ENCODE data around the gene ADAMTS20. TPM values are rescaled to one million over a fixed set of nuclear protein-coding genes. Genes with fewer than 3 reads are reported as not detected.

Gene ADAMTS20
- total RNA-seq, 1 experiment from 2014 or later, result 2.7 TPM

DNA sequence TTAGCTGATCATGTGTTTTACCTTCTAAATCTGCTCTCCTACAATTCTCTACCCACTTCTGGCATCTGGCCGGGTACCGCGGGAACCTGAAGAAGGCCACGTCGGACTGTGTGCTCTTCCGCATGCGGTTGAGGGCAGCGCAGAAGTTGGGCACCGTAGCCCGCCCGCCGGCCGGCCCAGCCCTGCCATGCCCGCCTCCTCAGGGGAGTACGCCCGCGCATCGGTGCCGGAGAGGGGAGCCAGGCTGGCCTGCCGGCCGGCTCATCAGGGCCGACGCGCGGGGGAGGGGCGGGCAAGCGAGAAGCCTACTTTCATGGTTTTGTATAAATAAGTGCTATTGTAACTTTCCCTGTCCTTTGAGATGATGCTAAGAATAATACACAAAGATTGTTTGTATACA is 19.9 kb upstream of the ADAMTS20 start:
- Histone ChIP-seq H4K91ac (ENCODE audit: insufficient read length, low read depth, low read length) (no peak overlapping the region), H3K4me2 (ENCODE audit: insufficient read depth, insufficient read length, low read length) (no peak overlapping the region), H3K4ac (ENCODE audit: low read depth, low read length) (no peak overlapping the region), H2AFZ (ENCODE audit: low read length) (no peak overlapping the region), H3K79me2 (ENCODE audit: insufficient read depth, low read length) (no peaks in the 10 kb centered on the region), H4K8ac (replicated peaks; ENCODE audit: insufficient read length, low read depth, low read length) (no peak overlapping the region), H3K4me1 (ENCODE audit: insufficient read depth, low read length) (no peaks in the 10 kb centered on the region), H3K14ac (ENCODE audit: insufficient read depth, low read length) (no peak overlapping the region), H4K5ac (ENCODE audit: insufficient read length, low read depth, low read length) (no peak overlapping the region), H2BK20ac (ENCODE audit: low read depth, low read length, poor library complexity, severe bottlenecking) (no peak overlapping the region), H3K23ac (ENCODE audit: insufficient read length, low read depth, low read length) (no peak overlapping the region), H3K9me3 (ENCODE audit: control insufficient read depth, low read depth, low read length) (no peaks in the 10 kb centered on the region), H3K9ac (ENCODE audit: extremely low read depth, insufficient read length, low read length) (no peak overlapping the region), H3K18ac (ENCODE audit: insufficient read length, low read depth, low read length) (no peak overlapping the region), H3K79me1 (ENCODE audit: insufficient read depth, low read depth, low read length, poor library complexity, severe bottlenecking) (no peaks in the 10 kb centered on the region), H2BK120ac (ENCODE audit: low read depth, low read length, poor library complexity, severe bottlenecking) (no peak overlapping the region), H2BK15ac (ENCODE audit: low read depth, low read length) (no peak overlapping the region), H3K27ac (ENCODE audit: insufficient read length, low read depth, low read length) (no peak overlapping the region), H4K20me1 (ENCODE audit: control insufficient read depth, insufficient read depth, insufficient read length) (no peaks in the 10 kb centered on the region), H3K23me2 (ENCODE audit: insufficient read length, low read depth, low read length, poor library complexity, severe bottlenecking) (no peaks in the 10 kb centered on the region), H3K27me3 (ENCODE audit: insufficient read depth, low read length) (no peaks in the 10 kb centered on the region), H3T11ph (ENCODE audit: low read length) (no peak overlapping the region), H3K56ac (ENCODE audit: insufficient read length, low read depth, low read length) (no peak overlapping the region), H2BK5ac (ENCODE audit: insufficient read length, low read length) (no peak overlapping the region), H2AK5ac (ENCODE audit: insufficient read length, low read length) (no peak overlapping the region), H2BK12ac (ENCODE audit: insufficient read length, low read depth, low read length) (no peak overlapping the region)
- WGBS (ENCODE audit: extremely low coverage, insufficient read length, low lambda C conversion rate), result no CpG with 5 or more reads among the region's 27 CpGs
- Mint-ChIP-seq H3K27ac (no peak overlapping the region), H3K4me3 (no peak overlapping the region), H3K9me3 (no peaks in the 10 kb centered on the region), H3K27me3 (ENCODE audit: low read depth) (no peaks in the 10 kb centered on the region), H3K36me3 (ENCODE audit: insufficient read depth in 1 of 3, low read depth in 3 of 3) (no peaks in the 10 kb centered on the region), H3K4me1 (no peaks in the 10 kb centered on the region)
- TF ChIP-seq, protein P1, sequence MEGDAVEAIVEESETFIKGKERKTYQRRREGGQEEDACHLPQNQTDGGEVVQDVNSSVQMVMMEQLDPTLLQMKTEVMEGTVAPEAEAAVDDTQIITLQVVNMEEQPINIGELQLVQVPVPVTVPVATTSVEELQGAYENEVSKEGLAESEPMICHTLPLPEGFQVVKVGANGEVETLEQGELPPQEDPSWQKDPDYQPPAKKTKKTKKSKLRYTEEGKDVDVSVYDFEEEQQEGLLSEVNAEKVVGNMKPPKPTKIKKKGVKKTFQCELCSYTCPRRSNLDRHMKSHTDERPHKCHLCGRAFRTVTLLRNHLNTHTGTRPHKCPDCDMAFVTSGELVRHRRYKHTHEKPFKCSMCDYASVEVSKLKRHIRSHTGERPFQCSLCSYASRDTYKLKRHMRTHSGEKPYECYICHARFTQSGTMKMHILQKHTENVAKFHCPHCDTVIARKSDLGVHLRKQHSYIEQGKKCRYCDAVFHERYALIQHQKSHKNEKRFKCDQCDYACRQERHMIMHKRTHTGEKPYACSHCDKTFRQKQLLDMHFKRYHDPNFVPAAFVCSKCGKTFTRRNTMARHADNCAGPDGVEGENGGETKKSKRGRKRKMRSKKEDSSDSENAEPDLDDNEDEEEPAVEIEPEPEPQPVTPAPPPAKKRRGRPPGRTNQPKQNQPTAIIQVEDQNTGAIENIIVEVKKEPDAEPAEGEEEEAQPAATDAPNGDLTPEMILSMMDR (conservative IDR thresholded peaks at IDR 0.05), result no peak
- DNase-seq, result no peak
